Endodermal cell (in vitro differentiated cells): Measurements from ENCODE around the gene TRIM2. TPM values are rescaled to one million over a fixed set of nuclear protein-coding genes. Genes with fewer than 3 reads are reported as not detected.

Experiments used
- DNase-seq: peaks from one replicate; pipeline ENCODE4 v3.0.0-alpha.2; 2017
- H3K27ac ChIP-seq: 2 replicates; pipeline ENCODE4 v1.5.1; 2013; ENCODE audit warnings: mild to moderate bottlenecking, low read depth, low read length, moderate library complexity
- H3K27me3 ChIP-seq: 2 replicates; pipeline ENCODE4 v1.6.1; 2013; ENCODE audit warnings: mild to moderate bottlenecking, low read length, moderate library complexity; ENCODE audit not compliant: insufficient read depth, control insufficient read depth, poor library complexity, severe bottlenecking
- H3K36me3 ChIP-seq: 2 replicates; pipeline ENCODE4 v1.7.0; 2013; ENCODE audit warnings: mild to moderate bottlenecking, low read length, moderate library complexity; ENCODE audit not compliant: control insufficient read depth, insufficient read depth
- H3K4me1 ChIP-seq: one replicate; pipeline ENCODE4 v1.7.0; 2013; ENCODE audit warnings: low read length; ENCODE audit not compliant: control insufficient read depth, insufficient read depth
- H3K4me3 ChIP-seq: 2 replicates; pipeline ENCODE4 v1.5.1; 2013; ENCODE audit warnings: mild to moderate bottlenecking, low read length, moderate library complexity
- H3K9ac ChIP-seq: 2 replicates; pipeline ENCODE4 v1.6.1; 2013; ENCODE audit warnings: mild to moderate bottlenecking, low read length, moderate library complexity; ENCODE audit not compliant: poor library complexity, severe bottlenecking; ENCODE audit errors: extremely low read depth
- H3K9me3 ChIP-seq: 2 replicates; pipeline ENCODE4 v1.6.1; 2013; ENCODE audit warnings: mild to moderate bottlenecking, low read length, moderate library complexity; ENCODE audit not compliant: control insufficient read depth
- H3K27ac Mint-ChIP-seq: 2 replicates; pipeline ENCODE4 v1.8.0; 2020; ENCODE audit warnings: mixed read lengths
- H3K27me3 Mint-ChIP-seq: 2 replicates; pipeline ENCODE4 v1.8.0; 2021; ENCODE audit warnings: mild to moderate bottlenecking, mixed read lengths; ENCODE audit not compliant: insufficient read depth
- H3K36me3 Mint-ChIP-seq: 2 replicates; pipeline ENCODE4 v1.8.0; 2020; ENCODE audit warnings: low read depth, mixed read lengths
- H3K4me1 Mint-ChIP-seq: 2 replicates; pipeline ENCODE4 v1.8.0; 2020; ENCODE audit warnings: mixed read lengths
- H3K4me3 Mint-ChIP-seq: 2 replicates; pipeline ENCODE4 v1.8.0; 2020; ENCODE audit warnings: mild to moderate bottlenecking, moderate library complexity, mixed read lengths
- H3K9me3 Mint-ChIP-seq: 2 replicates; pipeline ENCODE4 v1.8.0; 2020; ENCODE audit warnings: mild to moderate bottlenecking, mixed read lengths
- CTCF ChIP-seq: fragments of 200-600 bp; sonication (generic); conservative IDR thresholded peaks from 2 replicates; pipeline ENCODE4 v1.5.0; 2021; ENCODE audit warnings: antibody characterized with exemption, mild to moderate bottlenecking
- WGBS, 2 experiments: methylation state at CpG; one replicate each; pipeline versions ENCODE4 v1.1.5 to v1.1.7; 2013; ENCODE audit warnings: missing lambda C conversion rate in 2 of 2, mixed read lengths in 1 of 2; ENCODE audit not compliant: insufficient coverage in 1 of 2, insufficient read length in 1 of 2; 5-methylcytosine and 5-hydroxymethylcytosine counted together
- total RNA-seq, 2 donors: library from RNA; stranded (reverse); fragmentation: NEBNext Ultra II Directional in 1 of 2; extraction: Animal tissue kit (Norgen Biotek cat#: 25700) in 1 of 2; gene quantifications; 2 replicates in 1 of 2; 3 replicates in 1 of 2; pipeline ENCODE4 v1.2.1, GENCODE V29; 2021

Gene TRIM2
- total RNA-seq, 2 donors from 2014 or later: 31.8 to 56.1 TPM

GRCh38 chr4:153247116-153247490 lies 42.9 kb downstream of the TRIM2 start:
- Mint-ChIP-seq H3K9me3 (no peaks in the 10 kb centered on the region), H3K4me3 (no peak overlapping the region), H3K27me3 (no peaks in the 10 kb centered on the region), H3K27ac (no peak overlapping the region), H3K4me1 (peaks cover 41% of the 10 kb centered on the region), H3K36me3 (peaks cover 12% of the 10 kb centered on the region)
- Histone ChIP-seq H3K9ac (no peak overlapping the region), H3K4me3 (no peak overlapping the region), H3K9me3 (no peaks in the 10 kb centered on the region), H3K4me1 (peaks cover 25% of the 10 kb centered on the region), H3K36me3 (peaks cover 21% of the 10 kb centered on the region), H3K27ac (no peak overlapping the region), H3K27me3 (no peaks in the 10 kb centered on the region)
- no peak for TF ChIP-seq CTCF
- WGBS, 2 experiments: 92 to 100% methylated on average over 6 of the region's 6 CpGs
- DNase-seq: peak; percentile 64

GRCh38 chr4:153248641-153249198 lies 44.5 kb downstream of the TRIM2 start:
- H3K4me3 Mint-ChIP-seq: peak overlapping the region; percentile 64
- peaks cover 27% of the 10 kb centered on the region for H3K4me1 Mint-ChIP-seq
- Histone ChIP-seq H3K9ac (peak overlapping the region; percentile 51), H3K27ac (peak overlapping the region; percentile 96), H3K36me3 (peaks cover 23% of the 10 kb centered on the region), H3K27me3 (no peaks in the 10 kb centered on the region), H3K9me3 (no peaks in the 10 kb centered on the region), H3K4me3 (peak overlapping the region; percentile 83), H3K4me1 (peaks cover 11% of the 10 kb centered on the region)
- DNase-seq: peak; percentile 79
- no peaks in the 10 kb centered on the region for H3K27me3 Mint-ChIP-seq
- no peaks in the 10 kb centered on the region for H3K9me3 Mint-ChIP-seq
- H3K27ac Mint-ChIP-seq: peak overlapping the region; percentile 26
- WGBS, 2 experiments: 17 to 100% methylated on average over 1 to 14 of the region's 14 CpGs
- H3K36me3 Mint-ChIP-seq: peaks cover 18% of the 10 kb centered on the region
- TF ChIP-seq CTCF: no peak

GRCh38 chr4:153249199-153250041 lies 45.2 kb downstream of the TRIM2 start:
- no peak for TF ChIP-seq CTCF
- H3K9me3 ChIP-seq: no peaks in the 10 kb centered on the region
- H3K36me3 ChIP-seq: peaks cover 27% of the 10 kb centered on the region
- peak overlapping the region; percentile 51 for H3K9ac ChIP-seq
- peak overlapping the region; percentile 83 for H3K4me3 ChIP-seq
- H3K27me3 Mint-ChIP-seq: no peaks in the 10 kb centered on the region
- H3K27ac Mint-ChIP-seq: peak overlapping the region; percentile 88
- H3K36me3 Mint-ChIP-seq: peaks cover 20% of the 10 kb centered on the region
- H3K4me1 Mint-ChIP-seq: peaks cover 27% of the 10 kb centered on the region
- no peaks in the 10 kb centered on the region for H3K9me3 Mint-ChIP-seq
- H3K27me3 ChIP-seq: no peaks in the 10 kb centered on the region
- H3K27ac ChIP-seq: peak overlapping the region; percentile 96
- 14 to 20% methylated on average over 22 to 44 of the region's 44 CpGs for WGBS, 2 experiments
- H3K4me1 ChIP-seq: peaks cover 11% of the 10 kb centered on the region
- H3K4me3 Mint-ChIP-seq: peak overlapping the region; percentile 64
- peak; percentile 93 for DNase-seq
